GM21529 (cell line): Measurements from ENCODE around the gene RERE.

Experiments used
- ATAC-seq: cut with Tn5 transposase; IDR thresholded peaks from one replicate; pipeline ENCODE4 v1.9.1; 2021; ENCODE audit not compliant: unreplicated experiment

RERE gene

DNA sequence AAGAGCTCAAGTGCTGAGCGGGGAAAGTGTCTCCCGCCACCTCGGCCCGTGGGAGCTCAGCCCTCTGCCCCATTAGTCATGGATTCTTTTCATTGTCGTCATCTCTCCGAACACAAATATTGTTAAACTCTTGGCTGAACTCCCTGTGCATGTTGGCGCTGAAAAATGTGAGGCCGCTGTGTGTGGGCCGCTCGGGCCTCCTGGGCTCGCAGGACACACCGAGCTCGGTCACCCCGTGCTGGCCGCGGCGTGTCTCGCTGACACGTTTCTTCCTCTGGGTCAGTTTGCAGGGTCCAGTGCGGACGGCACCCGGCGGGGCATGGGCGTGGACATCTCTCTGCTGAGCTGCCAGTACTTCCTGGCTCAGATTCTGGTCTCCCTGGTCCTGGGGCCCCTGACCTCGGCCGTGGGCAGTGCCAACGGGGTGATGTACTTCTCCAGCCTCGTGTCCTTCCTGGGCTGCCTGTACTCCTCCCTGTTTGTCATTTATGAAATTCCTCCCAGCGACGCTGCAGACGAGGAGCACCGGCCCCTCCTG is 473.9 kb downstream of the RERE start:
- no peak for ATAC-seq

DNA sequence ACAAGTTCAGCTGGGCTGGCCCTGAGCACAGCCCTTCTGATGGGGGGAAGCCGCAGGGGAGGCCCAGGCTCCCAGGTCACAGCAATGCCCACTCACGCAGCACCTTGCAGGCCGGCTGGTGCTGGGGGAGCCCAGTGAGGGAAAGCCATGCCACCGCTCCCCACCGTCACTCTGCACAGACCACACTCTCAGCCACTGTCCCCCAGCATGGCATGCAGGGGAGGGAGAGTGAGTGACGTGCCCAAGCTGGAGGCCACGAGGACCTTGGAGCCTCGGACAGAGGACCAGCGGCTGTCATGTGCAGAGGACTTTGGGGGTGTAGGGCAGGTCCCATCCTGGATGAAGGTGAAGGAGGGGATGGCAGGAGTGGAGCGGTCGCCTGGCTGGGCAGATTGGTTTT is 474.4 kb downstream of the RERE start:
- ATAC-seq, result no peak

DNA sequence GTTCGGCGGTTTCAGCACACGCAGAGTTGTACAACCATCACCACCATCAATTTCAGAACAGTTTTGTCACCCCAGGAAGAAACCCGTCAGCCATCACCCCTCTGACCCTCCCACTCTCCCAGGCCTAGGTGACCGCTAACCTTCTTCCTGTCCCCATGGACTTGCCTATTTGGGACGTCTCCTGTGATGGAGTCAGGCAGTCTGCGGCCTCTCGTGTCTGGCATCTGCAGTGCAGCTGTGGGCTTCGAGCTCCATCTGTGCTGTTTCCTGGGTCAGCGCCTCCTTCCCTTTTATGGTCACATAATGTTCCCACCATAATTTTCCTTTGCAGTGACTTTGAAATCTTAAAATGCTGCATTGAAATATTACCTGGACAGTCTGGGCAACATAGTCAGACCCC is 475.1 kb downstream of the RERE start:
- no peak for ATAC-seq

DNA sequence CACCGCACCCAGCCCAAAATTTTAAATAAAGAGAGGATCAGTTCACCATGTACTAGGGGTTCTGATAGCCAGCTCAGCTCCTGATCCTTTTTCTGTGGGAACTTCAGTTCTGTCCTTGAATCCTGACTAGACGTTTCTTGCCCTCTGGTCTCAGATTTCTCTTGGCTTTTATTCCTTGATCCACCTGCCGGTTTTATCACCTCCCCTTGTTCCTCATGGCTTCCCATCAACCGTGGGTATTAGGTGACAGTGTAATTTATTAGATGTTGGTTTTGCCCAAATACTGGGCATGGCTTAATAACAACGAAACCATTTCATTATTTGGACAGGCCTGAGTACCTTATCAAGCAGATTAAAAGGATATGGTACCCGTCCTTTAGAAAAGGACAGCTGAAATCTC is 477.0 kb downstream of the RERE start:
- ATAC-seq, result no peak

DNA sequence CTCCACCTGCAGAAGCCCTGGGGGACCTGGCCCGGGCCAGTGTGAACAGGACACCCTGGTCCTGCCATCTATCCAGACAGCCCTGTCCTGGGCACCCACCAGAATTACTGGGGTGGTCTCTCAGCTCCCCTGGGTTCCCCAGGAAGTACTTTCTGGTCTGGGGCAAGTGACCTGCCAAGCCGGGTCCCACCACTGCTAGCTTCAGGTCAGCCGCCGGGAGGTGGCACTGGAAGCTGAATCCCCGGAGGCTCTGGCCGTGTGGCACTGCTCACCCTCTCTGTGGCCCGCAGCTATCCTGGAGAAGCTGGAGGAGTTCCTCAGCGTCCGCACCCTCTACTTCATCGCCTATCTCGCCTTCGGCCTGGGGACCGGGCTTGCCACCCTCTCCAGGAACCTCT is 478.2 kb downstream of the RERE start:
- no peak for ATAC-seq

DNA sequence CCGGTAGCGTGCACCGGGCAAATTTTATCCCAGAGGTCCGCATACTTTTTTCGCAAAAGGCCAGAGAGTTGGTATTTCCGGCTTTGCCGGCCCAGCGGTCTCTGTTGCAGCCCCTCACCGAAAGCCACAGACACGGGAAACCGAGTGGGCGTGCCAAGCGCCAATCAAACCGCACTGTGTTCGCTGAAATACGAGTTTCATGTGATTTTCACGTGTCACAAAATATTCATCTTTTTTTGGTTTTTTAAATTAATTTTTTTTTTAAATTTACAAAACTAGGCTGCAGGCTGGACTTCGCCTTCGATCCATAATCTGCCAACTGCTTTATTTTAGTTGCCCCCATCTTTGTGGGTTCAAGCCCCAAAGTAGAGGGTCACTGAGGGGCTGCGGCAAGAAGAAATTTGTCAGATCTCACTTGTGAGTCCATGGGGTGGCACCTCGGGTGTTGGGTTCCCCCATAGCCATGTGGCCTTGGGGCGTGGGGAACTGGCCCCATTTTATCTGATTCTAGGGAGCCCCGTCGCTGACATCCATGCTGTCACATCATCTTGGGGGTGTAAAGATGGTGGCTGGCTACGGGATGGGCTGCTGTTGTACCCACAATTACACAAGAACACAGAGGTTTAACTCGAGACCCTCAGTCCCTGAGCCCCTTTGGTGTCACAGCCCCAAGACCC is 478.8 kb downstream of the RERE start:
- ATAC-seq, result no peak

DNA sequence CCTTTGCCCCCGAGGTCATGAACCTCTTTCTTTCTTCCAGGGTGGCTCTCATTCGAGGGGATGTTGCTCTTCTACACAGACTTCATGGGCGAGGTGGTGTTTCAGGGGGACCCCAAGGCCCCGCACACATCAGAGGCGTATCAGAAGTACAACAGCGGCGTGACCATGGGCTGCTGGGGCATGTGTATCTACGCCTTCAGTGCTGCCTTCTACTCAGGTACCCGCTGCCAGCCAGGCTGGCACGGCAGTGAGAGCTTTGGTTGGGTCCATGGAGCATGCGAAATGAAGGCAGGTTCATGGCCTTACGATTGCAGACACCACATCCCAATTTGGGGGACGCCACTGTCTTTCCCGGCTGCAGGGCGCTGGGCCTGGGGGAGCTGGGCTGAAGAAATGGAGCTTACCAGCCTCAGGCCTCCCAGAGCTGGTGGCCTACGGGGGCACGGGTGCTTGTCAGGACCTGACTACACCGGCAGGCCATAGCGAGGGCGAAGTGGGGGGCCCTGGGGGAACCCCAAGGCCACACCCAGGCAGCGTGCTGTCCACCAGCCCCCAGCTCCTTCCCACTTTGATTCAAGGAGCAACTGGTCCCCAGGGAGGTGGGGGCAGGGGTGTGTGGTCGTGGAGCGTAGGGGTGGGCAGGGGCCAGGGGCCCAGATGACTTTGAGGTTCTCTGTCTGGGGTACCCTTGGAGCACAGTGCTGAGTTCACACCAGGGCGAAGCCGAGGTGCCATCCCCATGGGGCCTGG is 479.5 kb downstream of the RERE start:
- no peak for ATAC-seq

DNA sequence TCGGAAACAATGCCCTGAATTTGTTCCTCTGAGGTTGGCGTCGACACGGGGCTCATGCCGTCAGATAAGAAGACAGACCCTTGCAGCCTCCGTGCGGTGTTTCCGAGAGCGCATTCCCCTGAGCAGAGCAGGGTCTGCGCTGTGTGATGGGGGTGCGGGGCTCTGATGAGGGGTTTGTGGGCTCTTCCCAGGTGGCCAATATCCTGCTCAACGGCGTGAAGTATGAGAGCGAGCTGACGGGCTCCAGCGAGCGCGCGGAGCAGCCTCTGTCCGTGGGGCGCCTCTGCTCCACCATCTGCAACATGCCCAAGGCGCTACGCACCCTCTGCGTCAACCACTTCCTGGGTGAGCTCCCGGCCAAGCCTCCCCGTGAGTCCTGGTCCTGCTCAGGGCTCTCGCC is 482.2 kb downstream of the RERE start:
- ATAC-seq, result no peak

DNA sequence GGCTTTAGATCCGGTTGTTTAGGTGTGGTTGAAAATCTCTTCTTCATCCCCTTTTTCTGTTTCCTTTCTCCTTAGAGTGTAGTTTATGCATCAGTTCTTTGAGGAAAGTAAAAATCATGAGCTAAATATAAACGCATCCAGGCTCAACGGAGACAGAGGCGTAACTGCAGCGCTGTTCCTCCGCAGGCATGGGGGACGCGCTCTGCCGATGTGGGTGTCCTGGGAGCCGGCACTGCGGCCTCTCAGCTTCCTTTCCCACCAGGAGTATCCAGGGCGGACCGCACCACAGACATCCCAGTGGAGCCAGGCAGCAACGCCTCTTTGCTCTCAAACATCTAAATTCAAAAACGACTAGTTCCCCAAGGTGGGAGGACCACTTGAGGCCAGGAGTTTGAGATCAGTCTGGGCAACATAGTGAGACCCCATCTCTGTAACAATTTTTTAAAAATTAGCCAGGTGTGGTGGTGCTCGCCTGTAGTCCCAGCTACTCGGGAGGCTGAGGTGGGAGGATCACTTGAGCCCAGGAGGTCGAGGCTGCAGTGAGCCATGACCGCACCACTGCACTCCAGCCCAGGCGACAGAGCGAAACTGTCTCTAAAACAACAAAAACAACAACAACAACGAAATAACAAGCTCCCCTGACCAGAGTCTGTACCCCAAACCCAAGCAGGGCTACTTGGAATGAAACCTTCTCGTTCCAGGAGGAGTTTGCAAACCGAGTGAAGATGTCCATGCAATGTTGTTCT is 483.2 kb downstream of the RERE start:
- no peak for ATAC-seq

DNA sequence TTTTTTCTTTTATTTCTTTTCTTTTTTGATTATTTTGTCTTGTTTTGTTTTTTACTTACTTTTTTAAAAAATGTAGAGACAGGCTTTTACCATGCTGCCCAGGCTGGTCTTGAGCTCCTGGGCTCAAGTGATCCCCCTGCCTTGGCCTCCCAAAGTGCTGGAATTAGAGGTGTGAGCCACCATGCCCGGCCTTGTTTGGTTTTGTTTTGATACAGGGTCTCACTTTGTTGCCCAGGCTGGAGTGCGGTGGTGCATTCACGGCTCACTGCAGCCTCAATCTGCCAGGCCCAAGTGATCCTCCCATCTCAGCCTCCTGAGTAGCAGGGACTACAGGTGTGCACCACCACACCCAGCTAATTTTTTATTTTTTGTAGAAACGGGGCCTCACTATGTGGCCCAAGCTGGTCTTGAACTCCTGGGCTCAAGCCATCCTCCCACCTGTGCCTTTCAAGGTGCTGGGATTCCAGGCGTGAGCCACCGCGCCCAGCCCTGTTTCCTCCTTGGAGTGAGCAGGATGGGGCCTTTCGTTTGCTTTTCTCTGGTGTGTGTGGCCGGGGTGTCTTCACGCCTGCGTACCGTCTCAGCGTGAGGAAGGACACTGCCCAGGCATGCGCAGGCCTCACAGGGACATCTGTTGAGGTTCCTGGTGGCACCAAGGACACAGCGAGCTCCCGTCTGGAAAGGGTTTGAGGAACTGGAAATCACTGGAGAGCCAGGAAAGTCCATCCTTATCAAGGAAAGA is 484.0 kb downstream of the RERE start:
- ATAC-seq, result no peak

DNA sequence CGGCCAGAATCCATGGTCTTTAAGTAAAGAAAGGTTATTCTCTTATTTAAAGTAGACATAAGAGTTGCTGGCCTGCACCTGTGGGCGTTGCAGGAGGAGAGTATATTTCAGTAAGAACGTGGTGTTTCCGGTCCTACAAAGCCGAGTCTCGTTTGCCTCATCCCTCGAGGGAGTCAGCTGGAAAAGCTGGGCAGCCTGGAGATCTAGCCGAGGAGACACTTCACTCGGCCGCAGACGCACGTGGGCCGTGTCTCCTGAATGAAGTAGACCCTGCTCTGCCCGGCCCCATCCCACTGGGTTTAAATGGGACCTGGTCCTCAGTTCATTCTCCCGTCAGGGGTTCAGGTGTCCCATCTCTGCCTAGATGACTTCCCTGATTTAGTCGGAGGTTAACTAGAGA is 484.6 kb downstream of the RERE start:
- no peak for ATAC-seq

DNA sequence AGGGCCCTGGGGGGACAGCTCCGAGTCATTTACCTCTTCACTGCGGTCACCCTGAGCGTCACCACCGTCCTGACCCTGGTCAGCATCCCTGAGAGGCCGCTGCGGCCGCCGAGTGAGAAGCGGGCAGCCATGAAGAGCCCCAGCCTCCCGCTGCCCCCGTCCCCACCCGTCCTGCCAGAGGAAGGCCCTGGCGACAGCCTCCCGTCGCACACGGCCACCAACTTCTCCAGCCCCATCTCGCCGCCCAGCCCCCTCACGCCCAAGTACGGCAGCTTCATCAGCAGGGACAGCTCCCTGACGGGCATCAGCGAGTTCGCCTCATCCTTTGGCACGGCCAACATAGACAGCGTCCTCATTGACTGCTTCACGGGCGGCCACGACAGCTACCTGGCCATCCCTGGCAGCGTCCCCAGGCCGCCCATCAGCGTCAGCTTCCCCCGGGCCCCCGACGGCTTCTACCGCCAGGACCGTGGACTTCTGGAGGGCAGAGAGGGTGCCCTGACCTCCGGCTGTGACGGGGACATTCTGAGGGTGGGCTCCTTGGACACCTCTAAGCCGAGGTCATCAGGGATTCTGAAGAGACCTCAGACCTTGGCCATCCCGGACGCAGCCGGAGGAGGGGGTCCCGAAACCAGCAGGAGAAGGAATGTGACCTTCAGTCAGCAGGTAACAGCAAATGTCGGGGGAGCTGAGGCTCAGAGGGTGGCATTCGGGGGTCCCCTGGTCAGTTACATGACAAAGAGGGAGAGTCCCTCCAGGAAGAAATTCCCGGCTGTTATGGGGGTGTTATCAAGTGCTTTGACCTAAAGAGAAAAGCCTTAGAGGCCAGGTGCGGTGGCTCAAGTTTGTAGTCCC is 486.9 kb downstream of the RERE start:
- ATAC-seq, result no peak

DNA sequence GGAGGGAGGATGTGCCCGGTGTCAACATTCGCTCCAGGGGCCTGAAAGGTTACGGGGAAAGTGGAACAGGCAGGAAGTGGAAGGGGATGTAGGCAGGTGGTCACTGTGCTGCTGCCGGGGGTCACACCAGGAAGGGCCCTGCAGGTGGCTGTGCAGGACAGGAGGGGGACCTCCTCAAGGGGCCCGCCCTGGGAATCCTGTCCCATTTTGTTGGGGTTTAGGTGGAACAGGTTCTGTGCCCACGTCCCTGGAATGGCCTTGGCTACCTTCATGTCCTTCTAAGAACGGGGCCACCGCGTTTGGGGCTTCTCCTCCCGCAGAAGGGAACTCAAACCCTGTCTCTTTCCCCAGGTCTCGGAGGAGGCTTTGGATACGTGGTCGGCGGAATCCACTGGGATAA is 487.6 kb downstream of the RERE start:
- no peak for ATAC-seq

DNA sequence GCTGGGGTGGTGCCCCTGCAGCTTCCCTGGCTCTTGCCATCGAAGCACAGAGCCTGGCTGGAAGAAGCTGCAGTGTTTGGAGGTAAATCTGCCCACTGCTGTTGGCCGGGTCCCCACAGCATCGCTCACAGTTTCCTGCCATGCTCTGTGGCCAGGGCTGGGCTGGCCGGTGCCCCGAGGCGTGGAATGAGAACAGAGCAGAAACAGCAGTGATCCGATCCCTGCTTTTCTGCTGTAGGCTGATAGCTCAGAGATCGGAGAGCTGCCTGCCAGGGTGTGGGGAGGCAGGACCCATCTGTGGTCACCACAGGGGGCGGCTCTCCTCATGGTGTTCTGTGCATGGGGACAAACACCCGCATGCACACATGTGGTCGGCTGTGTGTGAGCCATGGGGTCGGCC is 488.0 kb downstream of the RERE start:
- no peak for ATAC-seq

DNA sequence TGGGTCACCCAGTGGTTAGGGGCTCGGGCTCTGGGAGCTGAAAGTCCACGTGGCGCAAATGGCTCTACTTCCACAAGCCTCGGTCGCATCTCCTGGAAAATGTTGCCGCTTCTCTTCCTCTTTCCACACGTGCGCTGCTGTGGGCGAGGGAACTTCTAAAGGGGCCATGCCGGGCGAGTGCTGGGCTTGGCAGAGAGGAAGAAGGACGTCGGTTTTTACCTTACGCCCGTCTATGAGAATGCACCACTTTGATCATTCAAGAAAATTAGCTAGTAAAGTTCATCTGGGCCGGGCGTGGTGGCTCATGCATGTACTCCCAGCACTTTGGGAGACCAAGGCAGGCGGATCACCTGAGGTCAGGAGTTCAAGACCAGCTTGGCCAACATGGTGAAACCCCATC is 489.2 kb downstream of the RERE start:
- ATAC-seq, result no peak

DNA sequence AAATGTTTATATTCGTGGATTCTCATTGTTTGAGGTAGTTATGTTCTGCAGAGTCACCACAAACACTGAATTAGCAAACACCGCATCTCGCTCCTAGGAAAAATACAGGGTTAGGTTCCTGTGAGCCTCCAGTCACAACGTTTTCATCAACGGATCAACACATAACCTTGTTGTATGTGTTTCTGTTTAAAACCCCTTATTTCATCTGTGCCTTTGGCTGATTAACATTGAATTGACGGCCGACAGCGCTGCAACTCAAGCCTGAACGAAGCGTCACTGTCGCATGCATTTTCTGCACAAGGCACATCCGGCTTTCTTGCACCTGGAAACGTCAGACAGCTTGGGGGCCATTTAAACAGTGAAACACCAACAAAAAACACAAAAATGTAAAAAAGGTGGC is 491.2 kb downstream of the RERE start:
- ATAC-seq, result no peak

DNA sequence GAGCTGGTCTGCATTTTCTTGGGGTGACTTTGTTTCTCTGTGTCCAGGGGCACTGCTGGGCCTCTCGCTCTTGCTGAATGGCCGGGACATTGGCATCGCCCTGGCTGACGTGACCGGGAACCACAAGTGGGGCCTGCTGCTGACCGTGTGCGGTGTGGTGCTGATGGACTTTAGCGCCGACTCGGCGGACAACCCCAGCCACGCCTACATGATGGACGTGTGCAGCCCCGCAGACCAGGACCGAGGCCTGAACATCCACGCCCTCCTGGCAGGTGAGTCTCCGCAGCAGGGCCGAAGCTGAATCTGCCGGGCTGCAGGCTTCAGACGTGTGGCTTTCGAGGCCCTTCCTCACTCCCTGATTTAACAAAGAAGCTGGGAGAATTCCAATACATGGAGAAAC is 491.7 kb downstream of the RERE start:
- ATAC-seq, result no peak

DNA sequence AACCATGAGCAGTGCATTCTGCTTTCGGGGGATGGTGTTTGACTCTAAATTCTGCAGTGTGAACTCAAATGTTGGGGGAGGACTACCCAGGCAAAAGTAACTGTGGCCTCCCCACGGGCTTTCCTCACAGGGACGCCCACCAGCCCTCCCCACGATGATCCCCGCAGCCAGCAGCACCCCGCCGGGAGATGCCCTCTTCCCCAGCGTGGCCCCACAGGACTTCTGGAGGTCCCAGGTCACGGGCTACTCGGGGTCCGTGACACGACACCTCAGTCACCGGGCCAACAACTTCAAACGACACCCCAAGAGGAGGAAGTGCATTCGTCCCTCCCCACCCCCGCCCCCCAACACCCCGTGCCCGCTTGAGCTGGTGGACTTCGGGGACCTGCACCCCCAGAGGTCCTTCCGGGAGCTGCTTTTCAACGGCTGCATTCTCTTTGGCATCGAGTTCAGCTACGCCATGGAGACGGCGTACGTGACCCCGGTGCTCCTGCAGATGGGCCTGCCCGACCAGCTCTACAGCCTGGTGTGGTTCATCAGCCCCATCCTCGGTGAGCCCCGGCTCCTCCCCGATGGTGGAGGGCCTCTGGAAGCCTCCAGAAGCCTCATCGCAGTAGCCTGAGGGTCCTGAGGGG is 493.1 kb downstream of the RERE start:
- ATAC-seq, result no peak

DNA sequence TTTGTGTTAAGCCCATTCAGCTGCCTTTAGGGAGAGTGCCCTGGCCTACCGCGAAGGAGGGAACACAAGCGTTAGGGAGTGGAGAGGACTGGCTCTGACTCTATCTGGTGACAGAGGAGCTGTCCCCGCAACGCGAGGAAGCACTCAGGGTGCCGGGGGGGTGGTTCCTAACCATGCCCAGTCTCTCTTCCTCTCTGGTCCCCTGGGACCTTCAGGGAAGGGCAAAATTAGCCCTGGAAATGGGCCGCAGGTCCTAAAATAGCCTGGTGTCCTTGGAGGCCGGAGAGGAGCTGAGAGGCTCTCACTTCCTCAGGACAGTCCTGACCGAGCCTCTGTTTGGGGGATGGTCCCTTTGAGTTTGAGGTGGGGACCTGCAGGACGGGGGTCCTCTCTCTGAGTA is 493.7 kb downstream of the RERE start:
- no peak for ATAC-seq

DNA sequence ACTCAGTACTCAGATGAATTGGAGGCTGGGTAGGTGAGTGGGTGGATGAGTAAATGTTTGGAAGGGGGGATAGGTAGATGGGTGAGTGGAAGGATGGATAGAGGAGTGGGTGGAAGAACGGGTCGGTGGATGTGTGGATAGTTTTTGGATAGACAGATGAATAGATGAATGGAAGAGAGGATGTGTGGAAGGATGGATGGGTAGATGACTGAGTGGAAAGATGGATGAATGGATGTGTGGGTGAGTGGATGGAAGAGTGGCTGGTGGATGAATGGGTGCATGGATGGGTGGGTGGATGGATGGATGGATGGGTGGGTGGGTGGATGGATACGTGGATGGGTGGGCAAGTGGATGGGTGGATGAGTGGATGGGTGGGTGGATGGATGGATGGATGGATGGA is 495.8 kb downstream of the RERE start:
- no peak for ATAC-seq
